C4-2B (cell line): ENCODE data around the gene RTN4.

Source experiments
- ZFX ChIP-seq: fragments of 450-650 bp; IDR thresholded peaks from 2 replicates; pipeline ENCODE4 v1.6.1; 2017
- TF ChIP-seq, protein P1 (sequence below): fragments of 450-650 bp; conservative IDR thresholded peaks from 2 replicates; pipeline ENCODE4 v1.5.1; 2017; ENCODE audit warnings: mild to moderate bottlenecking

DNA sequence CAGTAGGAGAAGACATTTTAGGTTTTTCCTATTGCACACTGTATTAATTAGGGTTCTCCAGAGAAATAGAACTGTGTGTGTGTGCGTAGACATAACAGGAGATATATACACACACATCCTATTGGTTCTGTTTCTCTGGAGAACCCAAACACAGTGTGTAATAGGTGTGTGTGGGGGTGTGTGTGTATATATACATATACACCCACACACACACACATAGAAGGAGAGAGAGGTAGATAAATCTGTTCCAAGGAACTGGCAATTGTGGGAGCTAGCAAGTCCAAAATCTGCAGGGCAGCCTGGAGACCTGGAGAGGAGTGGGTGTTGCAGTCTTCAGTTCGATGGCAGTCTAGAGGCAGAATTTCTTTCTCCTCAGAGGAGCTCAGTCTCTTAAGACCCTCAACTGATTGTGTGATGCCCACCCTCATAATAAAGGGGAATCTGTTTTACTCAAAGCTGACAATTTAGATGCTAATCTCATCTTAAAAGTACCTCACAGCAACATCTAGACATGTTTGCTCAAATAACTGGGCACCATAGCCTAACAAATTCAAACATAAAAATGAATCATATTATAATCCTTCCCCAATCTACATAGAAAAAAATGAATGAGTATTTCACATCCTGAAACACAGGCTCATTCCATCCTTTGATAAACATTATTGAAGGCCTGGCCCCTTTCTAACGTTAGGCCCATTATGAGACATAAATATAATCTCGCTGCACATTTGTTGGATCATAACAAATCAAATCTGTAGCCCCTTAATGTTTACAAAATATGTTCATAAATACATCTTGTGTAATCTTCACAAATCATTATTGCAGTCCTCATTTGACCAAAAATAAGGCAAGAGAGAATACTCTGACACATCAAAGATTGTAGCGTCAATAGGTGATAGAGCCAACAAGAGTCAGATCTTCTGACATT lies 35.1 kb upstream of the RTN4 start:
- TF ChIP-seq, protein P1, sequence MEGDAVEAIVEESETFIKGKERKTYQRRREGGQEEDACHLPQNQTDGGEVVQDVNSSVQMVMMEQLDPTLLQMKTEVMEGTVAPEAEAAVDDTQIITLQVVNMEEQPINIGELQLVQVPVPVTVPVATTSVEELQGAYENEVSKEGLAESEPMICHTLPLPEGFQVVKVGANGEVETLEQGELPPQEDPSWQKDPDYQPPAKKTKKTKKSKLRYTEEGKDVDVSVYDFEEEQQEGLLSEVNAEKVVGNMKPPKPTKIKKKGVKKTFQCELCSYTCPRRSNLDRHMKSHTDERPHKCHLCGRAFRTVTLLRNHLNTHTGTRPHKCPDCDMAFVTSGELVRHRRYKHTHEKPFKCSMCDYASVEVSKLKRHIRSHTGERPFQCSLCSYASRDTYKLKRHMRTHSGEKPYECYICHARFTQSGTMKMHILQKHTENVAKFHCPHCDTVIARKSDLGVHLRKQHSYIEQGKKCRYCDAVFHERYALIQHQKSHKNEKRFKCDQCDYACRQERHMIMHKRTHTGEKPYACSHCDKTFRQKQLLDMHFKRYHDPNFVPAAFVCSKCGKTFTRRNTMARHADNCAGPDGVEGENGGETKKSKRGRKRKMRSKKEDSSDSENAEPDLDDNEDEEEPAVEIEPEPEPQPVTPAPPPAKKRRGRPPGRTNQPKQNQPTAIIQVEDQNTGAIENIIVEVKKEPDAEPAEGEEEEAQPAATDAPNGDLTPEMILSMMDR, result no peak
- TF ChIP-seq ZFX, result no peak
